GM23248 (cell line): ENCODE measurements around the gene SH2D5. TPM values are rescaled to one million over a fixed set of nuclear protein-coding genes. Genes with fewer than 3 reads are reported as not detected.

Experiments
- DNase-seq: peaks from one replicate; pipeline ENCODE4 v3.0.0-alpha.2; 2015
- H2AFZ ChIP-seq: fragments of 200-600 bp; sonication (generic); 2 replicates; pipeline ENCODE4 v1.6.1; 2016; ENCODE audit warnings: antibody characterized with exemption
- H3F3A ChIP-seq: fragments of 200-600 bp; sonication (generic); 2 replicates; pipeline ENCODE4 v1.6.1; 2016; ENCODE audit warnings: mild to moderate bottlenecking, antibody characterized with exemption, mixed run types; ENCODE audit not compliant: insufficient read depth
- H3K27ac ChIP-seq: fragments of 200-600 bp; sonication (generic); 2 replicates; pipeline ENCODE4 v1.5.1; 2016; ENCODE audit warnings: mild to moderate bottlenecking
- H3K27me3 ChIP-seq: fragments of 200-600 bp; sonication (generic); replicated peaks from 2 replicates; pipeline ENCODE4 v1.6.1; 2016; ENCODE audit warnings: mild to moderate bottlenecking; ENCODE audit not compliant: insufficient read depth
- H3K36me3 ChIP-seq: fragments of 200-600 bp; sonication (generic); 2 replicates; pipeline ENCODE4 v1.6.1; 2016; ENCODE audit warnings: low read depth, mild to moderate bottlenecking
- H3K4me1 ChIP-seq: fragments of 200-600 bp; sonication (generic); 2 replicates; pipeline ENCODE4 v1.6.1; 2016; ENCODE audit warnings: mild to moderate bottlenecking; ENCODE audit not compliant: insufficient read depth
- H3K4me2 ChIP-seq: fragments of 200-600 bp; sonication (generic); one replicate; pipeline ENCODE4 v1.6.1; 2016; ENCODE audit warnings: mild to moderate bottlenecking; ENCODE audit not compliant: unreplicated experiment
- H3K4me3 ChIP-seq: fragments of 200-600 bp; sonication (generic); 2 replicates; pipeline ENCODE4 v1.5.1; 2016; ENCODE audit warnings: mild to moderate bottlenecking
- H3K79me2 ChIP-seq: fragments of 200-600 bp; sonication (generic); 2 replicates; pipeline ENCODE4 v1.6.1; 2016; ENCODE audit warnings: mild to moderate bottlenecking; ENCODE audit not compliant: insufficient read depth
- H3K9ac ChIP-seq: fragments of 200-600 bp; sonication (generic); 2 replicates; pipeline ENCODE4 v1.6.1; 2016; ENCODE audit warnings: mild to moderate bottlenecking
- H3K9me2 ChIP-seq: fragments of 200-600 bp; sonication (generic); 2 replicates; pipeline ENCODE4 v1.6.1; 2016; ENCODE audit warnings: mixed run types, mild to moderate bottlenecking, moderate library complexity; ENCODE audit not compliant: insufficient read depth
- H3K9me3 ChIP-seq: fragments of 200-600 bp; sonication (generic); one replicate; pipeline ENCODE4 v1.6.1; 2017; ENCODE audit warnings: low read depth
- H4K20me1 ChIP-seq: fragments of 200-600 bp; sonication (generic); 2 replicates; pipeline ENCODE4 v1.6.0; 2016; ENCODE audit not compliant: insufficient read depth
- EZH2 ChIP-seq: fragments of 200-600 bp; sonication (generic); IDR thresholded peaks from 2 replicates; pipeline ENCODE4 v1.6.1; 2018; ENCODE audit warnings: antibody characterized with exemption, mild to moderate bottlenecking; ENCODE audit not compliant: insufficient read depth, poor library complexity, severe bottlenecking
- EZH2phosphoT487 ChIP-seq: fragments of 200-600 bp; sonication (generic); IDR thresholded peaks from 2 replicates; pipeline ENCODE4 v1.6.1; 2018; ENCODE audit warnings: antibody characterized with exemption, moderate library complexity, mild to moderate bottlenecking, low read depth; ENCODE audit not compliant: insufficient read depth
- WGBS, 2 experiments: methylation state at CpG; one replicate each; pipeline ENCODE4 v1.1.6; 2015 to 2017; ENCODE audit warnings: low lambda C conversion rate in 2 of 2, low coverage in 1 of 2; ENCODE audit errors: missing lambda C conversion rate in 2 of 2; 5-methylcytosine and 5-hydroxymethylcytosine counted together
- in situ Hi-C: fragments of 300-500 bp; cut with MboI; formaldehyde crosslinking; loops from 2 replicates; pipeline ENCODE4 v1.15.0; 2020
- polyA plus RNA-seq: library from polyadenylated mRNA; unstranded; fragments of >200 nt; fragmentation: Nextera tagmentation; extraction: Ambion mirVana; gene quantifications from 2 replicates; pipeline ENCODE4 v1.2.1, GENCODE V29; 2016
- total RNA-seq: library from RNA; depleted of rRNA; stranded (reverse); fragments of >200 nt; shearing (Covaris generic); gene quantifications from 2 replicates; pipeline ENCODE4 v1.2.3, GENCODE V29; 2014

SH2D5 gene
- total and polyA plus RNA-seq, 2 experiments from 2014 or later, result 1.1 to 1.4 TPM

- Histone ChIP-seq H3K27ac (no peak overlapping the region), H3K9me3 (no peaks in the 10 kb centered on the region), H2AFZ (no peak overlapping the region), H3K4me1 (no peaks in the 10 kb centered on the region), H3F3A (no peaks in the 10 kb centered on the region), H3K79me2 (no peaks in the 10 kb centered on the region), H3K4me3 (no peak overlapping the region), H3K9me2 (no peaks in the 10 kb centered on the region), H3K27me3 (no peaks in the 10 kb centered on the region), H3K9ac (no peak overlapping the region), H4K20me1 (no peaks in the 10 kb centered on the region), H3K4me2 (no peak overlapping the region), H3K36me3 (no peaks in the 10 kb centered on the region)
- no peak for DNase-seq
- in situ Hi-C loops, result no loop called here
- TF ChIP-seq EZH2phosphoT487 (no peak), EZH2 (no peak)
- WGBS, 2 experiments, result 88 to 90% methylated on average over 6 of the region's 6 CpGs
Measured at GRCh38 chr1:20712215-20712577, 20.3 kb downstream of the SH2D5 start.

- H4K20me1 ChIP-seq, result no peaks in the 10 kb centered on the region
- H3K27me3 ChIP-seq, result no peaks in the 10 kb centered on the region
- in situ Hi-C loops, result no loop called here
- no peak overlapping the region for H2AFZ ChIP-seq
- H3K9me2 ChIP-seq, result no peaks in the 10 kb centered on the region
- TF ChIP-seq EZH2 (no peak), EZH2phosphoT487 (no peak)
- H3K4me2 ChIP-seq, result no peak overlapping the region
- no peaks in the 10 kb centered on the region for H3K4me1 ChIP-seq
- H3F3A ChIP-seq, result no peaks in the 10 kb centered on the region
- H3K79me2 ChIP-seq, result no peaks in the 10 kb centered on the region
- no peak for DNase-seq
- no peaks in the 10 kb centered on the region for H3K9me3 ChIP-seq
- H3K27ac ChIP-seq, result no peak overlapping the region
- no peaks in the 10 kb centered on the region for H3K36me3 ChIP-seq
- 57 to 63% methylated on average over 29 of the region's 29 CpGs for WGBS, 2 experiments
- no peak overlapping the region for H3K9ac ChIP-seq
- no peak overlapping the region for H3K4me3 ChIP-seq
Measured at GRCh38 chr1:20711285-20712214, 21.0 kb downstream of the SH2D5 start.

GRCh38 chr1:20710469-20711284 lies 21.8 kb downstream of the SH2D5 start:
- H3K27ac ChIP-seq, result no peak overlapping the region
- in situ Hi-C loops, result no loop called here
- no peaks in the 10 kb centered on the region for H3K9me2 ChIP-seq
- 59 to 66% methylated on average over 17 to 18 of the region's 18 CpGs for WGBS, 2 experiments
- no peaks in the 10 kb centered on the region for H3K36me3 ChIP-seq
- H4K20me1 ChIP-seq, result no peaks in the 10 kb centered on the region
- H3K79me2 ChIP-seq, result no peaks in the 10 kb centered on the region
- no peak overlapping the region for H3K4me2 ChIP-seq
- H3F3A ChIP-seq, result no peaks in the 10 kb centered on the region
- no peak overlapping the region for H3K9ac ChIP-seq
- no peaks in the 10 kb centered on the region for H3K27me3 ChIP-seq
- no peak for DNase-seq
- H2AFZ ChIP-seq, result no peak overlapping the region
- H3K4me3 ChIP-seq, result no peak overlapping the region
- no peaks in the 10 kb centered on the region for H3K4me1 ChIP-seq
- no peaks in the 10 kb centered on the region for H3K9me3 ChIP-seq
- TF ChIP-seq EZH2phosphoT487 (no peak), EZH2 (no peak)

GRCh38 chr1:20709868-20710267 lies 22.6 kb downstream of the SH2D5 start:
- Histone ChIP-seq H3F3A (no peaks in the 10 kb centered on the region), H3K4me3 (no peak overlapping the region), H3K79me2 (no peaks in the 10 kb centered on the region), H3K27ac (no peak overlapping the region), H3K9me3 (no peaks in the 10 kb centered on the region), H3K36me3 (no peaks in the 10 kb centered on the region), H3K4me1 (no peaks in the 10 kb centered on the region), H4K20me1 (no peaks in the 10 kb centered on the region), H3K9ac (no peak overlapping the region), H3K27me3 (no peaks in the 10 kb centered on the region), H3K4me2 (no peak overlapping the region), H3K9me2 (no peaks in the 10 kb centered on the region), H2AFZ (no peak overlapping the region)
- TF ChIP-seq EZH2phosphoT487, result no peak
- TF ChIP-seq EZH2, result no peak
- 73 to 84% methylated on average over 3 of the region's 3 CpGs for WGBS, 2 experiments
- DNase-seq, result no peak
- in situ Hi-C loops, result no loop called here
